Caco-2 (cell line): ENCODE measurements around the gene SNAP25. TPM values are rescaled to one million over a fixed set of nuclear protein-coding genes. Genes with fewer than 3 reads are reported as not detected.

Source experiments
- BruUV-seq: library from RNA; stranded (reverse); fragments of 400-500 nt; replicated peaks from 2 replicates; lab custom pipeline; 2021; lab: Mats Ljungman, UMichigan
- CTCF ChIA-PET: fragments of 300-600 bp; sonication (Branson Sonifier 250); formaldehyde crosslinking; loops from one replicate; lab custom pipeline; 2022; ENCODE audit warnings: antibody characterized with exemption; lab: Charles Lee
- POLR2A ChIA-PET: fragments of 300-600 bp; sonication (Branson Sonifier 250); formaldehyde crosslinking; loops from one replicate; lab custom pipeline; 2022; ENCODE audit warnings: antibody characterized with exemption; lab: Charles Lee
- DNase-seq, 2 experiments: peaks; one replicate each; pipeline versions ENCODE4 v3.0.0 to v3.0.0-alpha.2; 2020 to 2022
- H3K27me3 ChIP-seq: replicated peaks from 2 replicates; pipeline ENCODE4 v1.6.0; 2011; ENCODE audit warnings: low read length; ENCODE audit not compliant: control insufficient read depth, insufficient read depth
- H3K36me3 ChIP-seq: 2 replicates; pipeline ENCODE4 v1.5.1; 2011; ENCODE audit warnings: low read length; ENCODE audit not compliant: control insufficient read depth, insufficient read depth
- H3K4me1 ChIP-seq: fragments of 250-450 bp; sonication (Bioruptor Pico); 2 replicates; pipeline ENCODE4 v1.5.1; 2020; ENCODE audit warnings: mild to moderate bottlenecking
- H3K4me3 ChIP-seq: 2 replicates; pipeline ENCODE4 v1.5.1; 2011; ENCODE audit warnings: low read depth, mild to moderate bottlenecking, control low read depth, low read length
- H3K9me3 ChIP-seq: fragments of 250-450 bp; sonication (Bioruptor Pico); 2 replicates; pipeline ENCODE4 v1.5.1; 2020; ENCODE audit warnings: mild to moderate bottlenecking, moderate library complexity
- H3K27ac Mint-ChIP-seq: one replicate; pipeline ENCODE4 v1.8.0; 2022; ENCODE audit warnings: mixed read lengths; ENCODE audit not compliant: unreplicated experiment
- H3K27me3 Mint-ChIP-seq: one replicate; pipeline ENCODE4 v1.8.0; 2022; ENCODE audit warnings: mixed read lengths; ENCODE audit not compliant: insufficient read depth, unreplicated experiment
- H3K36me3 Mint-ChIP-seq: one replicate; pipeline ENCODE4 v1.8.0; 2022; ENCODE audit warnings: mild to moderate bottlenecking, mixed read lengths; ENCODE audit not compliant: insufficient read depth, unreplicated experiment
- H3K4me1 Mint-ChIP-seq: one replicate; pipeline ENCODE4 v1.8.0; 2022; ENCODE audit warnings: low read depth, mixed read lengths; ENCODE audit not compliant: unreplicated experiment
- H3K4me3 Mint-ChIP-seq: one replicate; pipeline ENCODE4 v1.8.0; 2022; ENCODE audit warnings: mild to moderate bottlenecking, moderate library complexity, mixed read lengths; ENCODE audit not compliant: unreplicated experiment
- H3K9me3 Mint-ChIP-seq: one replicate; pipeline ENCODE4 v1.8.0; 2022; ENCODE audit warnings: mixed read lengths; ENCODE audit not compliant: unreplicated experiment
- intact Hi-C: fragments of 100-400 bp; cut with micrococcal nuclease; formaldehyde crosslinking; loops from one replicate; pipeline ENCODE4 v1.10.0; 2022; ENCODE audit not compliant: unreplicated experiment
- total RNA-seq: library from RNA; stranded (reverse); gene quantifications from 2 replicates; pipeline ENCODE4 v1.2.3, GENCODE V29; 2022
- TF ChIP-seq, protein P1 (sequence below), 2 experiments: fragments of 200-600 bp in 1 of 2; IDR thresholded peaks; 1 replicate in 1 of 2; 2 replicates in 1 of 2; pipeline versions ENCODE4 v1.5.1 to v1.8.0; 2011 to 2022; ENCODE audit warnings: antibody characterized with exemption in 1 of 2, control low read depth in 1 of 2, inconsistent platforms in 1 of 2, low read depth in 1 of 2, low read length in 1 of 2, mild to moderate bottlenecking in 1 of 2, moderate library complexity in 1 of 2; ENCODE audit not compliant: insufficient read depth in 1 of 2, severe bottlenecking in 1 of 2, unreplicated experiment in 1 of 2

Gene SNAP25
- total RNA-seq, 1 experiment from 2014 or later, result not detected

GRCh38 chr20:10200330-10200729, 18.3 kb upstream of the SNAP25 start:
- no peaks in the 10 kb centered on the region for H3K9me3 ChIP-seq
- POLR2A ChIA-PET, result no interaction called here
- DNase-seq, result no peak
- H3K4me1 ChIP-seq, result no peaks in the 10 kb centered on the region; the same call in 1 of the 2 replicates
- no peaks in the 10 kb centered on the region for H3K36me3 Mint-ChIP-seq
- intact Hi-C loops, result no loop called here
- TF ChIP-seq, protein P1, sequence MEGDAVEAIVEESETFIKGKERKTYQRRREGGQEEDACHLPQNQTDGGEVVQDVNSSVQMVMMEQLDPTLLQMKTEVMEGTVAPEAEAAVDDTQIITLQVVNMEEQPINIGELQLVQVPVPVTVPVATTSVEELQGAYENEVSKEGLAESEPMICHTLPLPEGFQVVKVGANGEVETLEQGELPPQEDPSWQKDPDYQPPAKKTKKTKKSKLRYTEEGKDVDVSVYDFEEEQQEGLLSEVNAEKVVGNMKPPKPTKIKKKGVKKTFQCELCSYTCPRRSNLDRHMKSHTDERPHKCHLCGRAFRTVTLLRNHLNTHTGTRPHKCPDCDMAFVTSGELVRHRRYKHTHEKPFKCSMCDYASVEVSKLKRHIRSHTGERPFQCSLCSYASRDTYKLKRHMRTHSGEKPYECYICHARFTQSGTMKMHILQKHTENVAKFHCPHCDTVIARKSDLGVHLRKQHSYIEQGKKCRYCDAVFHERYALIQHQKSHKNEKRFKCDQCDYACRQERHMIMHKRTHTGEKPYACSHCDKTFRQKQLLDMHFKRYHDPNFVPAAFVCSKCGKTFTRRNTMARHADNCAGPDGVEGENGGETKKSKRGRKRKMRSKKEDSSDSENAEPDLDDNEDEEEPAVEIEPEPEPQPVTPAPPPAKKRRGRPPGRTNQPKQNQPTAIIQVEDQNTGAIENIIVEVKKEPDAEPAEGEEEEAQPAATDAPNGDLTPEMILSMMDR (IDR thresholded peaks at IDR 0.05; ENCODE audit: insufficient read depth in 1 of 2, low read depth in 1 of 2, low read length in 1 of 2, severe bottlenecking in 1 of 2, unreplicated experiment in 1 of 2), result no peak
- H3K9me3 Mint-ChIP-seq, result no peaks in the 10 kb centered on the region
- BruUV-seq, result no TSS peak
- no peak overlapping the region for H3K4me3 ChIP-seq
- CTCF ChIA-PET, result interaction anchor here (0.7 kb wide), 1 partner anchor 474 kb away, joined by 5 read pairs; no protein-coding TSS in a partner anchor
- H3K27me3 Mint-ChIP-seq, result peaks cover 7% of the 10 kb centered on the region
- H3K27ac Mint-ChIP-seq, result no peak overlapping the region
- no peak overlapping the region for H3K4me3 Mint-ChIP-seq
- H3K27me3 ChIP-seq, result no peaks in the 10 kb centered on the region
- no peaks in the 10 kb centered on the region for H3K4me1 Mint-ChIP-seq
- no peaks in the 10 kb centered on the region for H3K36me3 ChIP-seq

- TF ChIP-seq, protein P1 (IDR thresholded peaks at IDR 0.05; ENCODE audit: insufficient read depth in 1 of 2, low read depth in 1 of 2, low read length in 1 of 2, severe bottlenecking in 1 of 2, unreplicated experiment in 1 of 2), result no peak
- H3K4me1 Mint-ChIP-seq, result no peaks in the 10 kb centered on the region
- no peak overlapping the region for H3K27ac Mint-ChIP-seq
- DNase-seq, result no peak
- no TSS peak for BruUV-seq
- H3K4me1 ChIP-seq, result no peaks in the 10 kb centered on the region; the same call in 1 of the 2 replicates
- no peaks in the 10 kb centered on the region for H3K27me3 ChIP-seq
- H3K4me3 Mint-ChIP-seq, result no peak overlapping the region
- POLR2A ChIA-PET, result no interaction called here
- H3K36me3 ChIP-seq, result no peaks in the 10 kb centered on the region
- H3K9me3 ChIP-seq, result no peaks in the 10 kb centered on the region
- H3K36me3 Mint-ChIP-seq, result no peaks in the 10 kb centered on the region
- CTCF ChIA-PET, result no interaction called here
- intact Hi-C loops, result no loop called here
- H3K9me3 Mint-ChIP-seq, result no peaks in the 10 kb centered on the region
- peaks cover 7% of the 10 kb centered on the region for H3K27me3 Mint-ChIP-seq
- H3K4me3 ChIP-seq, result no peak overlapping the region
Measured at GRCh38 chr20:10201321-10201870, 17.2 kb upstream of the SNAP25 start.

- no peak for DNase-seq
- POLR2A ChIA-PET, result no interaction called here
- no peaks in the 10 kb centered on the region for H3K9me3 ChIP-seq
- CTCF ChIA-PET, result no interaction called here
- H3K4me1 ChIP-seq, result no peaks in the 10 kb centered on the region; the same call in 1 of the 2 replicates
- no peaks in the 10 kb centered on the region for H3K4me1 Mint-ChIP-seq
- BruUV-seq, result no TSS peak
- H3K36me3 ChIP-seq, result no peaks in the 10 kb centered on the region
- H3K27me3 ChIP-seq, result no peaks in the 10 kb centered on the region
- intact Hi-C loops, result no loop called here
- no peak overlapping the region for H3K27ac Mint-ChIP-seq
- no peak overlapping the region for H3K4me3 ChIP-seq
- TF ChIP-seq, protein P1 (IDR thresholded peaks at IDR 0.05; ENCODE audit: insufficient read depth in 1 of 2, low read depth in 1 of 2, low read length in 1 of 2, severe bottlenecking in 1 of 2, unreplicated experiment in 1 of 2), result no peak
- H3K36me3 Mint-ChIP-seq, result no peaks in the 10 kb centered on the region
- no peak overlapping the region for H3K4me3 Mint-ChIP-seq
- H3K9me3 Mint-ChIP-seq, result no peaks in the 10 kb centered on the region
- peaks cover 10% of the 10 kb centered on the region for H3K27me3 Mint-ChIP-seq
Measured at GRCh38 chr20:10209091-10209490, 9.5 kb upstream of the SNAP25 start.
